CD14-positive monocyte (primary cell): Measurements from ENCODE around the gene HLA-G. TPM values are rescaled to one million over a fixed set of nuclear protein-coding genes. Genes with fewer than 3 reads are reported as not detected.

Experiments
- DNase-seq, 3 donors: peaks; one replicate each; pipeline ENCODE4 v3.0.0-alpha.2; 2011 to 2022
- H2AFZ ChIP-seq: 2 replicates; pipeline ENCODE4 v1.6.0; 2012; ENCODE audit warnings: mild to moderate bottlenecking, low read depth, low read length, inconsistent platforms; ENCODE audit not compliant: insufficient read depth, poor library complexity, severe bottlenecking
- H3K27ac ChIP-seq, 2 donors: 1 replicate in 1 of 2; 2 replicates in 1 of 2; pipeline ENCODE4 v1.5.1; 2012 to 2013; ENCODE audit warnings: low read length in 2 of 2, control low read depth in 1 of 2, inconsistent platforms in 1 of 2, low read depth in 1 of 2, mild to moderate bottlenecking in 1 of 2
- H3K27me3 ChIP-seq, 2 donors: one replicate each; pipeline versions ENCODE4 v1.6.0 to v1.6.1; 2011 to 2013; ENCODE audit warnings: low read length in 2 of 2; ENCODE audit not compliant: control insufficient read depth in 2 of 2, insufficient read depth in 2 of 2
- H3K36me3 ChIP-seq, 2 donors: replicated peaks in 1 of 2; 1 replicate in 1 of 2; 2 replicates in 1 of 2; pipeline versions ENCODE4 v1.5.1 to v1.6.1; 2012 to 2013; ENCODE audit warnings: low read length in 2 of 2, control low read depth in 1 of 2, inconsistent platforms in 1 of 2, mild to moderate bottlenecking in 1 of 2; ENCODE audit not compliant: insufficient read depth in 2 of 2, control insufficient read depth in 1 of 2
- H3K4me1 ChIP-seq, 2 donors: 1 replicate in 1 of 2; 2 replicates in 1 of 2; pipeline versions ENCODE4 v1.5.1 to v1.6.1; 2012 to 2013; ENCODE audit warnings: low read length in 2 of 2, control low read depth in 1 of 2, inconsistent platforms in 1 of 2, mild to moderate bottlenecking in 1 of 2, moderate library complexity in 1 of 2; ENCODE audit not compliant: insufficient read depth in 2 of 2, control insufficient read depth in 1 of 2
- H3K4me2 ChIP-seq: replicated peaks from 2 replicates; pipeline ENCODE3; 2012; ENCODE audit warnings: low read length, moderate library complexity, mild to moderate bottlenecking; ENCODE audit not compliant: poor library complexity, severe bottlenecking; ENCODE audit errors: extremely low read depth
- H3K4me3 ChIP-seq, 3 experiments: fragments of 200-600 bp in 1 of 3; sonication (generic) in 1 of 3; replicated peaks in 1 of 3; 1 replicate in 2 of 3; 2 replicates in 1 of 3; pipeline ENCODE4 v1.5.1; 2011 to 2013; ENCODE audit warnings: low read length in 3 of 3, mild to moderate bottlenecking in 3 of 3, control low read depth in 2 of 3, low read depth in 2 of 3, inconsistent platforms in 1 of 3, moderate library complexity in 1 of 3
- H3K79me2 ChIP-seq: 2 replicates; pipeline ENCODE4 v1.6.0; 2012; ENCODE audit warnings: mild to moderate bottlenecking, control low read depth, inconsistent platforms, low read length, moderate library complexity; ENCODE audit not compliant: insufficient read depth
- H3K9ac ChIP-seq: 2 replicates; pipeline ENCODE4 v1.6.0; 2017; ENCODE audit warnings: low read length, mild to moderate bottlenecking; ENCODE audit not compliant: insufficient read depth, poor library complexity, severe bottlenecking
- H3K9me3 ChIP-seq, 2 donors: replicated peaks in 1 of 2; 1 replicate in 1 of 2; 2 replicates in 1 of 2; pipeline versions ENCODE4 v1.5.1 to v1.6.1; 2012 to 2013; ENCODE audit warnings: low read length in 2 of 2, control low read depth in 1 of 2; ENCODE audit not compliant: control insufficient read depth in 1 of 2, insufficient read depth in 1 of 2
- H4K20me1 ChIP-seq: 2 replicates; pipeline ENCODE4 v1.6.0; 2012; ENCODE audit warnings: mild to moderate bottlenecking, low read length, control low read depth, moderate library complexity; ENCODE audit not compliant: insufficient read depth
- H3K27ac Mint-ChIP-seq, 7 donors: one replicate each; pipeline ENCODE4 v1.8.0; 2020; ENCODE audit warnings: mild to moderate bottlenecking in 7 of 7, mixed read lengths in 7 of 7, moderate library complexity in 6 of 7, inconsistent platforms in 2 of 7
- H3K27me3 Mint-ChIP-seq, 3 donors: one replicate each; pipeline ENCODE4 v1.8.0; 2021 to 2022; ENCODE audit warnings: low read depth in 3 of 3, mild to moderate bottlenecking in 3 of 3, mixed read lengths in 3 of 3, moderate library complexity in 3 of 3, inconsistent platforms in 1 of 3
- H3K36me3 Mint-ChIP-seq, 2 donors: one replicate each; pipeline ENCODE4 v1.8.0; 2020; ENCODE audit warnings: mixed read lengths in 2 of 2, inconsistent platforms in 1 of 2, mild to moderate bottlenecking in 1 of 2
- H3K4me1 Mint-ChIP-seq: one replicate; pipeline ENCODE4 v1.8.0; 2020; ENCODE audit warnings: mild to moderate bottlenecking, mixed read lengths
- H3K4me3 Mint-ChIP-seq, 2 donors: one replicate each; pipeline ENCODE4 v1.8.0; 2020; ENCODE audit warnings: mild to moderate bottlenecking in 2 of 2, mixed read lengths in 2 of 2, moderate library complexity in 1 of 2
- H3K9me3 Mint-ChIP-seq, 7 donors: one replicate each; pipeline ENCODE4 v1.8.0; 2020 to 2022; ENCODE audit warnings: mixed read lengths in 7 of 7, mild to moderate bottlenecking in 6 of 7, moderate library complexity in 6 of 7, inconsistent platforms in 2 of 7
- WGBS: methylation state at CpG from one replicate; pipeline ENCODE4 v1.1.5; 2013; ENCODE audit warnings: missing lambda C conversion rate; ENCODE audit not compliant: insufficient coverage; 5-methylcytosine and 5-hydroxymethylcytosine counted together
- intact Hi-C, 2 donors: fragments of 100-400 bp; cut with micrococcal nuclease; formaldehyde crosslinking; loops; one replicate each; pipeline versions ENCODE4 v1.15.0 to v1.15.1; 2023
- polyA plus RNA-seq, 3 donors: library from polyadenylated mRNA; depleted of rRNA in 1 of 3; unstranded in 2 of 3; stranded (reverse) in 1 of 3; fragments of 300-500 nt in 2 of 3; fragments of >200 nt in 1 of 3; fragmentation: Illumina TruSeq in 2 of 3; gene quantifications; 1 replicate in 2 of 3; 2 replicates in 1 of 3; pipeline ENCODE4 v1.2.3, GENCODE V29; 2012 to 2021
- TF ChIP-seq, protein P1 (sequence below): fragments of 200-600 bp; IDR thresholded peaks from one replicate; pipeline ENCODE4 v1.8.0; 2022; ENCODE audit warnings: antibody characterized with exemption, mild to moderate bottlenecking

Gene HLA-G
- polyA plus RNA-seq, 3 donors = 0.12 to 2.3 (median 0.89) TPM

- Histone ChIP-seq H3K79me2 (no peaks in the 10 kb centered on the region), H3K9me3 (peaks cover 0 to 5% of the 10 kb centered on the region in 2 donors), H3K27ac (no peak overlapping the region), H2AFZ (no peak overlapping the region), H3K36me3 (no peaks in the 10 kb centered on the region), H3K4me2 (no peak overlapping the region), H3K4me1 (peaks cover 7 to 9% of the 10 kb centered on the region in 2 donors), H3K9ac (no peak overlapping the region), H3K27me3 (peaks cover 37 to 81% of the 10 kb centered on the region in 2 donors), H4K20me1 (no peaks in the 10 kb centered on the region), H3K4me3 (no peak overlapping the region)
- peaks cover 0 to 9% (median 2%) of the 10 kb centered on the region in 7 donors for H3K9me3 Mint-ChIP-seq
- intact Hi-C loops = loop anchor here in 1 of 2 donors (5.0 to 10.0 kb wide), 2 partner anchors 96 to 123 kb away; no protein-coding TSS in a partner anchor
- no CpG with 5 or more reads among the region's 2 CpGs for WGBS
- H3K4me3 Mint-ChIP-seq = peak overlapping the region in 1 of 2 donors; percentile 3
- peaks cover 13% of the 10 kb centered on the region for H3K4me1 Mint-ChIP-seq
- H3K36me3 Mint-ChIP-seq = peaks cover 0 to 3% of the 10 kb centered on the region in 2 donors
- TF ChIP-seq, protein P1, sequence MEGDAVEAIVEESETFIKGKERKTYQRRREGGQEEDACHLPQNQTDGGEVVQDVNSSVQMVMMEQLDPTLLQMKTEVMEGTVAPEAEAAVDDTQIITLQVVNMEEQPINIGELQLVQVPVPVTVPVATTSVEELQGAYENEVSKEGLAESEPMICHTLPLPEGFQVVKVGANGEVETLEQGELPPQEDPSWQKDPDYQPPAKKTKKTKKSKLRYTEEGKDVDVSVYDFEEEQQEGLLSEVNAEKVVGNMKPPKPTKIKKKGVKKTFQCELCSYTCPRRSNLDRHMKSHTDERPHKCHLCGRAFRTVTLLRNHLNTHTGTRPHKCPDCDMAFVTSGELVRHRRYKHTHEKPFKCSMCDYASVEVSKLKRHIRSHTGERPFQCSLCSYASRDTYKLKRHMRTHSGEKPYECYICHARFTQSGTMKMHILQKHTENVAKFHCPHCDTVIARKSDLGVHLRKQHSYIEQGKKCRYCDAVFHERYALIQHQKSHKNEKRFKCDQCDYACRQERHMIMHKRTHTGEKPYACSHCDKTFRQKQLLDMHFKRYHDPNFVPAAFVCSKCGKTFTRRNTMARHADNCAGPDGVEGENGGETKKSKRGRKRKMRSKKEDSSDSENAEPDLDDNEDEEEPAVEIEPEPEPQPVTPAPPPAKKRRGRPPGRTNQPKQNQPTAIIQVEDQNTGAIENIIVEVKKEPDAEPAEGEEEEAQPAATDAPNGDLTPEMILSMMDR = no peak
- peaks cover 72 to 90% (median 79%) of the 10 kb centered on the region in 3 donors for H3K27me3 Mint-ChIP-seq
- no peak overlapping the region for H3K27ac Mint-ChIP-seq
- no peak for DNase-seq
Observed at GRCh38 chr6:29830409-29830808, 2.8 kb downstream of the HLA-G start.

- H3K9me3 ChIP-seq = peaks cover 0 to 5% of the 10 kb centered on the region in 2 donors
- no peak overlapping the region for H2AFZ ChIP-seq
- DNase-seq = no peak
- WGBS = 89% methylated on average over 1 of the region's 2 CpGs
- peaks cover 65 to 87% (median 71%) of the 10 kb centered on the region in 3 donors for H3K27me3 Mint-ChIP-seq
- peaks cover 13% of the 10 kb centered on the region for H3K4me1 Mint-ChIP-seq
- H3K36me3 Mint-ChIP-seq = peaks cover 0 to 3% of the 10 kb centered on the region in 2 donors
- H3K4me1 ChIP-seq = peaks cover 7 to 9% of the 10 kb centered on the region in 2 donors
- TF ChIP-seq, protein P1 = no peak
- peaks cover 35 to 79% of the 10 kb centered on the region in 2 donors for H3K27me3 ChIP-seq
- H3K4me3 ChIP-seq = no peak overlapping the region
- H3K79me2 ChIP-seq = no peaks in the 10 kb centered on the region
- H4K20me1 ChIP-seq = no peaks in the 10 kb centered on the region
- H3K36me3 ChIP-seq = no peaks in the 10 kb centered on the region
- peaks cover 0 to 9% (median 2%) of the 10 kb centered on the region in 7 donors for H3K9me3 Mint-ChIP-seq
- no peak overlapping the region for H3K9ac ChIP-seq
- H3K4me3 Mint-ChIP-seq = no peak overlapping the region
- no peak overlapping the region for H3K27ac ChIP-seq
- H3K27ac Mint-ChIP-seq = no peak overlapping the region
- no peak overlapping the region for H3K4me2 ChIP-seq
- intact Hi-C loops = loop anchor here in 1 of 2 donors (5.0 to 10.0 kb wide), 2 partner anchors 97 to 124 kb away; no protein-coding TSS in a partner anchor
Observed at GRCh38 chr6:29831776-29832175, 4.2 kb downstream of the HLA-G start.
